GM15510 (cell line): ENCODE measurements around the gene KRT17.

Source experiments
- POLR2A ChIP-seq: IDR thresholded peaks from 3 replicates; pipeline ENCODE4 v1.6.1; 2011; ENCODE audit warnings: borderline replicate concordance; ENCODE audit not compliant: insufficient read length; ENCODE audit errors: extremely low read depth

The KRT17 gene

GRCh38 chr17:41585301-41586056 is 38.9 kb downstream of the KRT17 start:
- no peak for TF ChIP-seq POLR2A

- no peak for TF ChIP-seq POLR2A
Observed at GRCh38 chr17:41583137-41584127, 40.9 kb downstream of the KRT17 start.

DNA sequence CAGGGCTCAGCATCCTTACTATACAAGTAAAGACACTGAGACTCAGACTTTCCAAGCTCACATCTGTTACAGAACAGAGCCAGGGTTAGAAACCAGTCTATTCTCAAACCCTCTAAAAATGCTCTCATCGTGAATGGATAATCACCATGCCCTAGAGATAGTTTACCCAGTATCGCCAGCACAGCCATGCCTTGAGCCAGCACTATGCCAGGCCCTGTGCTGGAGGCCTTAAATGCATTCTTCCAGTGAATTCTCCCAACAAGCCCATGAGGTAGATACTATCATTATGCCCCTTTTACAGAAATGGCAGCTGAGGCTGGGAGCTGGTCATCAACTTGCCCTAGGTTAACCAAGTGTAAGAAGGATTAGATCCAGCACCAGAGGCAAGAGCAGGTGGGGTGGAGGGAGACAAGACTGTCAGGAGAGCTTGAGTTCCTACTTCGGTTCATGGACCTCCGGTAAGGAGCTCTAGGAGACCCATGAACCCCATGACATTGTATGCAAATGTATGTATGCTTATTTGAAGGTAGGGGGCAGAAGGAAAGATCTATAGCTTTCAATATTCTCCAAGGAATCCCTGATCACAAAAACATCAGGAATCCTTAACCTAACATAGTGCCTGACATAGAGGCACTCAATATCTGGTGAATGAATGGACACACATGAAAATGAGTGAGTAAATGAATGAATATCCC is 42.9 kb downstream of the KRT17 start:
- TF ChIP-seq POLR2A = no peak

GRCh38 chr17:41580687-41581365 is 43.5 kb downstream of the KRT17 start:
- no peak for TF ChIP-seq POLR2A

DNA sequence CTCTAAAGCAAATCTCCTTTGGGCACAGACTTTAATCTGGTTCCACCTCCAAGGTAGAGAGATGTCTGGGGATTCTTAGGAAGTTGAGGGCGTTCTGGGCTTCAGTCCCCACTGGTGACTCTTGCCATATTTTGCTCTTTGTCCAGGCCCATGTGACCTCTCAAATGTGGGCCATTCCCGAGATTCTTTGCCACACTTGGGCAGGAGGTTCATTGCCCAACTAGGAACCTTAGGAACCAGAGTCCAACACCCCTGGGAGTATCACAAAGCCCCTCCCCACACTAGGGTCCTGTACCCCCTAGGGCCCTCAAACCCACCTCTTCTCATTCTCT is 44.2 kb downstream of the KRT17 start:
- no peak for TF ChIP-seq POLR2A

DNA sequence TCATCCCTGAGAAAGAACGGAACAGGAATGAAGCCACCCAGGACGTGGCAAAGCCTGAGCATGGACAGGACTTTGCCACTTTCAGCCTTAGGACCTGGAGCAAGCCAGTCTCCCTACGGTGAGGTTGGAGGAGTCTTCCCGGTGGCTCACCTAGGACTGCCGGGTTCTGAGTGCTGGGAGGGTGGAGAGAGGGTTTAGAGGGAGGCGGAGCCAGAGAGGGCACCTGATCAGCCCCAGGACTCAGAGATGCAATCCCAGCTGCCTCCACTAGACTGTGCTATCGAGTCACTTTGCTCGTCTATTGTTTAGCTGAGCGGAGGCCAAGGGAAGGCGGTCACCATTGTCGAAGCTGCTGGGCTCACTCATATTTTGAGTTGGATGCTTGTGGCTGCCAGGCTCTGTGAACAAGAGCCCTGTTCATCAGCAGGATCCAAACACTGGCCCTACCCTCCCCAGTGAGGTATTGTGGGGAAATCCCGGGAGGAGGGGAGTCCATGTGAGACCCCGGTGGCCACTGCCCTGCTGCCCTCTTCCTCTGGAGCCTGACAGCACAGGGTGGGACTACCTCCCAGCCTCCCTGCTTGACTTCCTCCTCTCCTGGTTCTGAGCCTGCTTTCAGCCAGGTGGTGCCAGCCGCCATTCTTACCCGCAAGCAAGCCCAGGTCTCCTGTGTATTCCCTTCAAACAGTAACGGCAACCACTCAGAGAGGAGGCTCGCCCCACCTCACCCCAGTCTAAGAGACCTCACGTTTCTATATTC is 44.7 kb downstream of the KRT17 start:
- no peak for TF ChIP-seq POLR2A

DNA sequence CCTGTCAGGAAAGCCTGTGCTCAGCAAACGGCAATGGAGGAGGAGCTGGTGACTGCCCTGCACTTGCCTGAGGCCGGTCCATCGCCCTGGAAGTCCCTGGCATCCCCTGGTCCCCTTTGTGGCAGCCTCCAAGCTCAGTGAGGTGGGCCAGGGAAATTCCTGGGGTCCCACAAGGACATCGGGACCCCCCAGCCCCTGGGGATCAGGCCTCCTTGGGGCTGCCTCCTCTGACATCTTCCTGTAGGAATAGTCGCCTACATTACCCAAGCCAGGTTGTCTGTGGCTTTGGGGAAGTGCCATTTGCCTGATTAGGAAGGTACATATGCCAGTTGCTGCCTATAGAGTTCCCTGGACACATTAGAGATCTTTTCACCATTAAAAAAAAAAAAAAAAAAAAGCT is 45.4 kb downstream of the KRT17 start:
- TF ChIP-seq POLR2A = no peak

GRCh38 chr17:41578538-41578937 is 45.8 kb downstream of the KRT17 start:
- no peak for TF ChIP-seq POLR2A

- TF ChIP-seq POLR2A = no peak
Observed at GRCh38 chr17:41575336-41575735, 49.0 kb downstream of the KRT17 start.

DNA sequence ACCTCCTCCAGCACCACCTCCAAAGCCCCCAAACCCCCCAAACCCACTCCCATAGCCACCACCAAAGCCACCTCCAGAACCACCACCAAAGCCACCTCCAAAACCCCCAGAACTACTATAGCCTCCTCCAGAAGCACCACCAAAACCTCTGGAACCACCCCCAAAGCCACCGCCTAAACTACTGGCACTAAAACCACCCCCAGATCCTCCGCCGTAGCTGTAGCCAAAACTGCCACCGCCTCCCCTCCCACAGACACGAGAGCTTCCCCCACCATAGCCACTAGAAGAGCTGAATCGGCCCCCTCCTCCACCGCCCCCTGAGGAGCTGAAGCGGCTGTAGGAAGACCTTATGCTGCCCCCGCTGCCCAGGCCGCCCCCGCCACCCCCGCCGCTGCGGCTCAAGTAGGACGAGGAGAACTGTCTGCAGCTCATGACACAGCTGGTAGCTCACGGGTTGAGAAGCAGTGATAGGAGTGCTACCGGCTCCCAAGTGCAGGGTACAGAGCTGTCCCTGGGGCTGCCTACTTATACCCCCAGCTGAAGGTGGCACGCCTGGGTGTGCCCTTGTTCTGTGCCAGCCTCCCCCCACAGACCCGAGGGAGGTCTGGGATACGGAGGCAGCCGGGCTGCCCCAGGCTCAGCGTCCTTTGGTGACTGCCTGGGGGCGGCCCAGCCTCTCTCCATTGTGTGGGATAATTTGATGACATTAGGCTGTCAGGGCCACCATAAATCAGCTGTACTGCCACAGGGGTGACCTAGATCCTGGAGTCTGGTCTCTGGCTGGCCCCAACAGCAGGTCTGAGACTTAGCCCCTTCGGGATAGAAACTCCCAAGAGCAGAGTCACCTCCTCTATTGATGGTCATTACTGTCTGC is 52.6 kb downstream of the KRT17 start, which contains the start of gene KRT9:
Gene KRT9, minus strand, starts transcription at position 499 of the 874 bp plus-strand sequence. Its CDS starts 67 bp downstream, at position 432.
- no peak for TF ChIP-seq POLR2A
